Measurements from ENCODE around the gene CNN1. TPM values are rescaled to one million over a fixed set of nuclear protein-coding genes. Genes with fewer than 3 reads are reported as not detected.
"Not testable (repeated sequence)": the region's sequence is repeated elsewhere in the genome, so short reads cannot be mapped to it uniquely, and the experiment has no call there.

CNN1 gene
- total and polyA plus RNA-seq, 9 of the 15 experiments (the other 6 are each of a cell fraction or from before 2014, with no cell fraction given) = 0.23 to 10.6 (median 5.2) TPM

DNA sequence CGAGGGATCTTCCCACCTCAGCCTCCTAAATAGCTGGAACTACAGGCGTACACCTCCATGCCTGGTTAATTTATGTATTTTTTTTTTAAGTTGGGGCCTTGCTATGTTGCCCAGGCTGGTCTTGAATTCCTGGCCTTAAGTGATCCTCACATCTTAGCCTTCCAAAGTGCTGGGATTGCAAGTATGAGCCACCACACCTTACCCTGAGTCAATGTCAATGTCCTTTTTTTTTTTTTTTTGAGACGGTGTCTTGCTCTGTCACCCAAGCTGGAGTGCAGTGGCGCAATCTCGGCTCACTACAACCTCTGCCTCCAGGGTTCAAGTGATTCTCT is 27.0 kb downstream of the CNN1 start:
- FAIRE-seq; DNase-seq (ENCODE audit: extremely low read depth in 1 of 4, low spot score in 3 of 4); in situ Hi-C loops (cut with MboI); H3K4me3 ChIP-seq; H3K36me3 ChIP-seq (ENCODE audit: control insufficient read depth, insufficient read depth, low read length); H3K9me1 ChIP-seq (ENCODE audit: control insufficient read depth, insufficient read depth, low read length); H3K9me3 ChIP-seq (replicated peaks; ENCODE audit: control insufficient read depth, insufficient read depth, low read depth, low read length); BruUV-seq (replicated peaks); POLR2A ChIA-PET; intact Hi-C loops (cut with micrococcal nuclease); H3K27me3 ChIP-seq (ENCODE audit: control insufficient read depth in 2 of 2, insufficient read depth in 2 of 2, low read length in 2 of 2); H3K4me2 ChIP-seq (ENCODE audit: insufficient read depth, low read length); H4K20me1 ChIP-seq (replicated peaks; ENCODE audit: control insufficient read depth, insufficient read depth, low read length); H2AFZ ChIP-seq (ENCODE audit: low read depth, low read length); H3K79me2 ChIP-seq (ENCODE audit: control insufficient read depth, insufficient read depth, low read length); ATAC-seq: not testable (repeated sequence)
- Histone ChIP-seq H3K9ac (ENCODE audit: insufficient read depth in 1 of 2, low read depth in 2 of 2, low read length in 2 of 2) (peak overlapping the region; percentile 36 to 67; a peak in 3 of 4 replicates), H3K27ac (ENCODE audit: extremely low read depth, low read depth, low read length) (peak overlapping the region; percentile 86), H3K4me1 (replicated peaks in 1 of 2; ENCODE audit: control insufficient read depth in 2 of 2, insufficient read depth in 2 of 2, low read length in 2 of 2) (peaks cover 58 to 62% of the 10 kb centered on the region in 2 experiments)
- CTCF ChIA-PET (ENCODE audit: low intra/inter-chr PET ratio) = interaction anchor here (0.5 kb wide), 1 partner anchor 211 kb away, joined by 3 read pairs; no protein-coding TSS in a partner anchor
- TF ChIP-seq ZNF121 (CRISPR knock-in tag; conservative IDR thresholded peaks at IDR 0.05) (peak; percentile 84), DMBX1 (CRISPR knock-in tag; IDR thresholded peaks at IDR 0.05; ENCODE audit: borderline replicate concordance) (peak; percentile 78; the same call in 1 of the 2 replicates), ZNF316 (IDR thresholded peaks at IDR 0.05) (0 out of 2 replicates have a peak, but pooled peaks have one; percentile 1), BCOR (IDR thresholded peaks at IDR 0.05) (peak; percentile 63), CEBPB (tag; IDR thresholded peaks at IDR 0.05) (peak; percentile 72), ZNF384 (IDR thresholded peaks at IDR 0.05; ENCODE audit: low read depth, low read length) (0 out of 2 replicates have a peak, but pooled peaks have one; percentile 26)
- 39% methylated on average over 5 of the region's 5 CpGs for WGBS (ENCODE audit: insufficient coverage, low coverage, missing lambda C conversion rate)

DNA sequence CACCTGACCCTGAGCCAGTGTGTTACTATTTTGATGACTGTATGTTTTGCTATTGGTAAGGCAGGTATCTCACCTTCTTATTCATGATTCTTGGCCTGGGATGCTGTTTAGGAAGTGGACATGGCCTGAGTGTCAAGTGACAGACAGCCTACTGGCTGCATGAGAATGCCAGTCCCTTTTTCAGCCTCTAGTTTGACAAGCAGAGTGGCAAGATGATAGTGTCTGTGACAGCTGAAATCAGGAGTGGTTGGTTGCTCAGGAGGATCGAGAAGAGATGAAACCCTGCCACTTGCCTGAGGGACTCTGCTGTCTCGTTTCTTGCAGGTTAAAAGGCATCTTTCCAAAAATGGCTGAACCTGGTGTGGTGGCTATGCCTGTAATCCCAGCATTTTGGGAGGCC is 27.5 kb downstream of the CNN1 start:
- H3K27ac ChIP-seq (ENCODE audit: extremely low read depth, low read depth, low read length) = peak overlapping the region; percentile 66; the same call in 1 of the 3 replicates
- H3K4me1 ChIP-seq (replicated peaks in 1 of 2; ENCODE audit: control insufficient read depth in 2 of 2, insufficient read depth in 2 of 2, low read length in 2 of 2) = peaks cover 54 to 62% of the 10 kb centered on the region in 2 experiments
- intact Hi-C loops (cut with micrococcal nuclease) = no loop called here
- H3K79me2 ChIP-seq (ENCODE audit: control insufficient read depth, insufficient read depth, low read length) = no peaks in the 10 kb centered on the region; the same call in 1 of the 3 replicates
- no peak overlapping the region for H2AFZ ChIP-seq (ENCODE audit: low read depth, low read length)
- TF ChIP-seq MXI1 (IDR thresholded peaks at IDR 0.05; ENCODE audit: low read depth, low read length) (no peak), ZNF316 (IDR thresholded peaks at IDR 0.05) (peak; percentile 28; the same call in 1 of the 2 replicates)
- TF ChIP-seq, protein P1, sequence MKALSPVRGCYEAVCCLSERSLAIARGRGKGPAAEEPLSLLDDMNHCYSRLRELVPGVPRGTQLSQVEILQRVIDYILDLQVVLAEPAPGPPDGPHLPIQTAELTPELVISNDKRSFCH (CRISPR knock-in tag; IDR thresholded peaks at IDR 0.05) = no peak
- TF ChIP-seq, protein P1 (tag; IDR thresholded peaks at IDR 0.05) = 0 out of 2 replicates have a peak, but pooled peaks have one; percentile 22
- ChIA-PET POLR2A (interaction anchor here (0.6 kb wide), 1 partner anchor 130 kb away, joined by 3 read pairs; no protein-coding TSS in a partner anchor), CTCF (ENCODE audit: low intra/inter-chr PET ratio) (no interaction called here)
- BruUV-seq (replicated peaks) = no TSS peak
- no peaks in the 10 kb centered on the region for H4K20me1 ChIP-seq (replicated peaks; ENCODE audit: control insufficient read depth, insufficient read depth, low read length)
- 86% methylated on average over 2 of the region's 2 CpGs for WGBS (ENCODE audit: insufficient coverage, low coverage, missing lambda C conversion rate)
- ATAC-seq (no peak), DNase-seq (ENCODE audit: extremely low read depth in 1 of 4, low spot score in 3 of 4) (peak in 2 of 4 experiments; percentile 2 to 3), FAIRE-seq (no peak)
- no peak overlapping the region for H3K4me3 ChIP-seq
- H3K9ac ChIP-seq (ENCODE audit: insufficient read depth in 1 of 2, low read depth in 2 of 2, low read length in 2 of 2) = peak overlapping the region in 1 of 2 experiments; percentile 67; a peak in 1 of 4 replicates
- in situ Hi-C loops (cut with MboI) = no loop called here
- no peaks in the 10 kb centered on the region for H3K9me1 ChIP-seq (ENCODE audit: control insufficient read depth, insufficient read depth, low read length)
- no peaks in the 10 kb centered on the region for H3K27me3 ChIP-seq (ENCODE audit: control insufficient read depth in 2 of 2, insufficient read depth in 2 of 2, low read length in 2 of 2)
- no peaks in the 10 kb centered on the region for H3K9me3 ChIP-seq (replicated peaks; ENCODE audit: control insufficient read depth, insufficient read depth, low read depth, low read length)
- no peak overlapping the region for H3K4me2 ChIP-seq (ENCODE audit: insufficient read depth, low read length)
- no peaks in the 10 kb centered on the region for H3K36me3 ChIP-seq (ENCODE audit: control insufficient read depth, insufficient read depth, low read length)
